ENCODE results near the gene SH3PXD2A.

- TF ChIP-seq SP2 (tag by site-specific recombination; IDR thresholded peaks at IDR 0.05) = no peak
- no peak for TF ChIP-seq ZNF768 (tag by site-specific recombination; IDR thresholded peaks at IDR 0.05)
- TF ChIP-seq CTCF (tag by site-specific recombination; IDR thresholded peaks at IDR 0.05) = no peak
- no peak for TF ChIP-seq ZNF140 (tag by site-specific recombination; IDR thresholded peaks at IDR 0.05)
- TF ChIP-seq FEZF1 (tag by site-specific recombination; IDR thresholded peaks at IDR 0.05) = no peak
- no peak for TF ChIP-seq BCL6B (tag by site-specific recombination; IDR thresholded peaks at IDR 0.05)
- TF ChIP-seq HOXA7 (CRISPR knock-in tag; IDR thresholded peaks at IDR 0.05; ENCODE audit: borderline replicate concordance) = no peak
These were observed 141.7 kb downstream of the SH3PXD2A start for GRCh38 chr10:103713676-103714075.
